Right ventricle myocardium inferior (tissue), 1 donor: ENCODE measurements around the gene PCDHGB2. TPM values are rescaled to one million over a fixed set of nuclear protein-coding genes. Genes with fewer than 3 reads are reported as not detected.
"Not testable (repeated sequence)": the region's sequence is repeated elsewhere in the genome, so short reads cannot be mapped to it uniquely, and the experiment has no call there.

Source experiments
- ATAC-seq: fragments of 200-7000 bp; cut with Tn5 transposase; one replicate; pipeline ENCODE4 v1.9.1; 2020; ENCODE audit warnings: mild to moderate bottlenecking, moderate library complexity
- DNase-seq: peaks from one replicate; pipeline ENCODE4 v3.0.0; 2021; ENCODE audit errors: missing footprints
- intact Hi-C: fragments of 100-400 bp; cut with DNase I; formaldehyde crosslinking; loops from one replicate; pipeline ENCODE4 v1.11.0; 2022
- total RNA-seq: library from RNA; stranded (reverse); fragmentation: NEBNext Ultra II Directional; extraction: Animal tissue kit (Norgen Biotek cat#: 25700); gene quantifications from one replicate; pipeline ENCODE4 v1.2.1, GENCODE V29; 2021
- donor health status: DM: no; HTN: yes; CAD: no; lungs with severe emphysema.

Gene PCDHGB2
- total RNA-seq, 1 donor from 2014 or later, result 8.3 TPM

DNA sequence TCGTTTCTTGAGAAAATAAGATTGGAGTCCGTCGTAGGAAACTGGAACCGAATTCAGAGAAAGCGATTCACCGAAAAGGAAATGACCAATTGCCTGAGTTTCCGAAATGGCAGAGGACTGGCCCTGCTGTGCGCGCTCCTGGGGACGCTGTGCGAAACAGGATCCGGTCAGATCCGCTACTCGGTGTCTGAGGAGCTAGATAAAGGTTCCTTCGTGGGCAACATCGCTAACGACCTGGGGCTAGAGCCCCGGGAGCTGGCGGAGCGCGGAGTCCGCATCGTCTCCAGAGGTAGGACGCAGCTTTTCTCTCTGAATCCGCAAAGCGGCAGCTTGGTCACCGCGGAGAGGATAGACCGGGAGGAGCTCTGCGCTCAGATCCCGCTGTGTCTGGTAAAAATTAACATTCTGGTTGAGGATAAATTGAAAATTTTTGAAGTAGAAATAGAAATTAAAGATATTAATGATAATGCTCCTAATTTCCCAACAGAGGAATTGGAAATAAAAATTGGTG is 15.8 kb upstream of the PCDHGB2 start:
- ATAC-seq (no peak), DNase-seq (peak; percentile 63)
- intact Hi-C loops, result no loop called here

DNA sequence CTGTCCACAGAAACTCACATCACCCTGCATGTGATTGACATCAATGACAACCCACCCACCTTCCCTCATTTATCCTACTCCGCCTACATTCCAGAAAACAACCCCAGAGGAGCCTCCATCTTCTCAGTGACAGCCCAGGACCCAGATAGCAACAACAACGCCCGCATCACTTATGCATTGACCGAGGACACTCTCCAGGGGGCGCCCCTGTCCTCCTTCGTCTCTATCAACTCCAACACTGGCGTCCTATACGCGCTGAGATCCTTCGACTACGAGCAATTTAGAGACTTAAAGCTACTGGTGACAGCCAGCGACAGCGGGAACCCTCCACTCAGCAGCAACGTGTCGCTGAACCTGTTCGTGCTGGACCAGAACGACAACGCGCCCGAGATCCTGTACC is 14.5 kb upstream of the PCDHGB2 start:
- DNase-seq, result no peak
- ATAC-seq, result no peak
- intact Hi-C loops, result no loop called here

- DNase-seq, ATAC-seq, intact Hi-C loops: not testable (repeated sequence)
Observed at GRCh38 chr5:141346017-141346416, 13.8 kb upstream of the PCDHGB2 start.

GRCh38 chr5:141349917-141350619 is 9.7 kb upstream of the PCDHGB2 start, which contains the start of gene PCDHGB1:
TSS of gene PCDHGB1 (plus strand) at chr5:141350099. CDS start at chr5:141350261, 162 bp downstream.
- intact Hi-C loops, result no loop called here
- ATAC-seq (peak; percentile 83), DNase-seq (no peak)

GRCh38 chr5:141351591-141351990 is 8.2 kb upstream of the PCDHGB2 start:
- ATAC-seq, result no peak
- intact Hi-C loops, result no loop called here
- DNase-seq, result no peak

GRCh38 chr5:141354900-141355469 is 4.8 kb upstream of the PCDHGB2 start, which contains the start of gene PCDHGA4:
TSS of gene PCDHGA4 (plus strand) at chr5:141355021. CDS start at chr5:141355108, 87 bp downstream.
- intact Hi-C loops, result no loop called here
- DNase-seq, result no peak
- no peak for ATAC-seq

- no peak for DNase-seq
- no peak for ATAC-seq
- intact Hi-C loops, result no loop called here
Observed at GRCh38 chr5:141355641-141356040, 4.2 kb upstream of the PCDHGB2 start.

- ATAC-seq (no peak), DNase-seq (no peak)
- intact Hi-C loops, result no loop called here
Observed at GRCh38 chr5:141356133-141356532, 3.7 kb upstream of the PCDHGB2 start.

DNA sequence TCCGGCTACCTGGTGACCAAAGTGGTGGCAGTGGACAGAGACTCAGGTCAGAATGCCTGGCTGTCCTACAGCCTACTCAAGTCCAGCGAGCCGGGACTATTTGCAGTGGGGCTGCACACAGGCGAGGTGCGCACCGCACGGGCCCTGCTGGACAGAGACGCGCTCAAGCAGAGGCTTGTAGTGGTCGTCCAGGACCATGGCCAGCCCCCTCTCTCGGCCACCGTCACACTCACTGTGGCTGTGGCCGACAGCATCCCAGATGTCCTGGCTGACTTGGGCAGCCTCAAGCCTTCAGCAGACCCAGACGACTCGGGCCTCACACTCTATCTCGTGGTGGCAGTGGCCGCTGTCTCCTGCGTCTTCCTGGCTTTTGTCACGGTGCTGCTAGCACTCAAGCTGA is 2.8 kb upstream of the PCDHGB2 start:
- DNase-seq, result no peak
- no peak for ATAC-seq
- intact Hi-C loops, result no loop called here

DNA sequence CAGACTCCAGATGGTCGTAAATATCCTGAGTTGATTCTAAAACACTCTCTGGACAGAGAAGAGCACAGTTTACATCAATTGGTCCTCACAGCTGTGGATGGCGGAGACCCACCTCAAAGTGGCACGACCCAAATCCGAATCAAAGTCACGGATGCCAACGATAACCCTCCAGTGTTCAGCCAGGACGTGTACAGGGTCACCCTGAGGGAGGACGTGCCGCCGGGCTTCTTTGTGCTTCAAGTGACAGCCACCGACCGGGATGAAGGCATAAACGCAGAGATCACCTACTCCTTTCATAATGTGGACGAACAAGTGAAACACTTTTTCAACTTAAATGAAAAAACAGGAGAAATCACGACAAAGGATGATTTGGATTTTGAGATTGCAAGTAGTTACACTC is 891 bp downstream of the PCDHGB2 start:
- intact Hi-C loops, result no loop called here

DNA sequence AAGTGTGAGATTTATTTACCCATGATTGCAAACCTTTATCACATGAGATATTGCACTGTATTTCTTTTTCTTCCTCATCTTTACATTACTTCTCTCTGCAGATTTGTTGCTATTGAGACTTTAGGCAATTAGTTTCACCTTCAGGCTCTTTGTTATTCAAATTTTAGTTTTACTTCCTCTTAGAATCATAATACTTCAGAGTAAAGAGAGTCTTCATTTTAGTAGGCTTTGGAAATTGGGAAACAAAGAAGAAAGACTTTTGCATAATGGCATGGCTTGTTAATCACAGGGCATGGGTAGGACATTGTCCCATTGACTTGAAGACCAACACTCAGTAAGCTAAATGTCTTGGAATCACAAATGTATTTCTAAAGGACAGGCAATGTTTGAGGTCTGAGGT is 2.9 kb downstream of the PCDHGB2 start:
- intact Hi-C loops, result no loop called here
- ATAC-seq (no peak), DNase-seq (no peak)

More for the DNA sequence above, 891 bp downstream of the PCDHGB2 start:
- ATAC-seq, result no peak
- DNase-seq, result no peak

- ATAC-seq (peak; percentile 65), DNase-seq (no peak)
- intact Hi-C loops, result no loop called here
Observed at GRCh38 chr5:141363952-141364660, 4.3 kb downstream of the PCDHGB2 start, which contains the start of gene PCDHGA5. TSS of gene PCDHGA5 (plus strand) at chr5:141364162. CDS start at chr5:141364331, 169 bp downstream.

GRCh38 chr5:141366016-141366896 is 6.5 kb downstream of the PCDHGB2 start:
- intact Hi-C loops, result no loop called here
- no peak for DNase-seq
- no peak for ATAC-seq

DNA sequence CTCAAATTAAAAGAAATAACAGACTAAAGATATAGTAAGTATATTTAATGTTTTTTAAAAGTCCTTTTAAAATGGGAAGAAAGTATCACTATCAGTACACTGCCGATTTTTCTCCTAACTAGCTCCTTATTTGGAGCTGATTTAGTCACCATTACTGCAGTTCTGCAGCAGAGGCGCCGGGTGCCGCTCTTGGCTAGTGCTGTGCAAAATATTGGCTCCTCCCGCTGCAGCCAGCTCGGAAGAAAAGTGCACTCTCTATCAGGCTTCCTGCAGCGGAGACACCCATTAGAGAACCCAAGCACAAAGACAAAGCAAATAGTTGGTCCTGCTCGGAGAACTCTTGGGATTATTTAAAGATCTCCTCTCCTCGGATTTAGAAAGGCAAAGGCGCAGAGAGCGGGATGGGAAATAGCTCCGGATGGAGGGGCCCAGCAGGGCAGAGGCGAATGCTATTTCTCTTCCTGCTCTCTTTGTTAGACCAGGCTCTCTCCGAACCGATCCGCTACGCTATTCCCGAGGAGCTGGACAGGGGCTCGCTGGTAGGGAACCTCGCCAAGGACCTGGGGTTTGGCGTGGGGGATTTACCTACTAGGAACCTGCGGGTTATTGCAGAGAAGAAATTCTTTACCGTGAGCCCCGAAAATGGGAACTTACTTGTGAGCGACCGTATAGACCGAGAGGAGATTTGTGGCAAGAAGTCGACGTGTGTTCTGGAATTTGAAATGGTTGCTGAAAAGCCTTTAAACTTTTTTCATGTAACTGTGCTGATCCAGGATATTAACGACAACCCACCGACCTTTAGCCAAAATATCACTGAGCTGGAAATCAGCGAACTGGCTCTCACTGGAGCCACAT is 10.4 kb downstream of the PCDHGB2 start, which contains the start of gene PCDHGB3:
Gene PCDHGB3 (plus strand): TSS at position 249 of the 855 bp plus-strand sequence. CDS start 153 bp downstream, at position 402.
- intact Hi-C loops, result loop anchor here (5.0 kb wide), 1 partner anchor 42 kb away; the partner anchor contains the start of gene PCDHGA10
- peak; percentile 86 for ATAC-seq
- peak; percentile 84 for DNase-seq

GRCh38 chr5:141371572-141372475 is 12.0 kb downstream of the PCDHGB2 start:
- intact Hi-C loops, result loop anchor here (5.0 kb wide), 1 partner anchor 40 kb away; the partner anchor contains the start of gene PCDHGA10
- ATAC-seq, result peak; percentile 34
- no peak for DNase-seq

- intact Hi-C loops, result loop anchor here (5.0 kb wide), 1 partner anchor 39 kb away; the partner anchor contains the start of gene PCDHGA10
- no peak for ATAC-seq
- no peak for DNase-seq
Observed at GRCh38 chr5:141373673-141374317, 14.0 kb downstream of the PCDHGB2 start, which contains the start of gene PCDHGA6. TSS of gene PCDHGA6 (plus strand) at chr5:141373891. CDS start at chr5:141374084, 193 bp downstream.
